ENCODE data around the gene PRPSAP1. TPM values are rescaled to one million over a fixed set of nuclear protein-coding genes. Genes with fewer than 3 reads are reported as not detected.

PRPSAP1 gene
- total and polyA plus RNA-seq, 2 experiments from 2014 or later, result 59.5 to 80.4 TPM

GRCh38 chr17:76384987-76385891, 31.5 kb upstream of the PRPSAP1 start:
- DNase-seq (ENCODE audit: low read depth in 1 of 2, low spot score in 1 of 2), result peak; percentile 54 to 66
- Histone ChIP-seq H3K4me3 (peak overlapping the region; percentile 39), H3K4me1 (ENCODE audit: low read depth) (peaks cover 3% of the 10 kb centered on the region), H3K27me3 (peaks cover 13% of the 10 kb centered on the region), H3K36me3 (no peaks in the 10 kb centered on the region), H3K9me3 (ENCODE audit: low read depth) (no peaks in the 10 kb centered on the region), H3K27ac (no peak overlapping the region)
- TF ChIP-seq CTCF (IDR thresholded peaks at IDR 0.05; ENCODE audit: low read depth, low read length), result no peak

GRCh38 chr17:76384222-76384986, 30.7 kb upstream of the PRPSAP1 start, which contains the start of gene SPHK1:
TSS of gene SPHK1 (plus strand) at chr17:76384609. CDS start at chr17:76385645, 1,036 bp downstream.
- H3K27ac ChIP-seq, result peak within 1 kb of the TSS; percentile 54
- peak within 1 kb of the TSS; percentile 39 for H3K4me3 ChIP-seq
- no peak for TF ChIP-seq CTCF (IDR thresholded peaks at IDR 0.05; ENCODE audit: low read depth, low read length)
- peak; percentile 87 to 93 for DNase-seq (ENCODE audit: low read depth in 1 of 2, low spot score in 1 of 2)
- no peaks in the 10 kb centered on the region for H3K9me3 ChIP-seq (ENCODE audit: low read depth)
- H3K27me3 ChIP-seq, result peaks cover 13% of the 10 kb centered on the region
- no peaks in the 10 kb centered on the region for H3K36me3 ChIP-seq
- H3K4me1 ChIP-seq (ENCODE audit: low read depth), result peaks cover 3% of the 10 kb centered on the region

DNA sequence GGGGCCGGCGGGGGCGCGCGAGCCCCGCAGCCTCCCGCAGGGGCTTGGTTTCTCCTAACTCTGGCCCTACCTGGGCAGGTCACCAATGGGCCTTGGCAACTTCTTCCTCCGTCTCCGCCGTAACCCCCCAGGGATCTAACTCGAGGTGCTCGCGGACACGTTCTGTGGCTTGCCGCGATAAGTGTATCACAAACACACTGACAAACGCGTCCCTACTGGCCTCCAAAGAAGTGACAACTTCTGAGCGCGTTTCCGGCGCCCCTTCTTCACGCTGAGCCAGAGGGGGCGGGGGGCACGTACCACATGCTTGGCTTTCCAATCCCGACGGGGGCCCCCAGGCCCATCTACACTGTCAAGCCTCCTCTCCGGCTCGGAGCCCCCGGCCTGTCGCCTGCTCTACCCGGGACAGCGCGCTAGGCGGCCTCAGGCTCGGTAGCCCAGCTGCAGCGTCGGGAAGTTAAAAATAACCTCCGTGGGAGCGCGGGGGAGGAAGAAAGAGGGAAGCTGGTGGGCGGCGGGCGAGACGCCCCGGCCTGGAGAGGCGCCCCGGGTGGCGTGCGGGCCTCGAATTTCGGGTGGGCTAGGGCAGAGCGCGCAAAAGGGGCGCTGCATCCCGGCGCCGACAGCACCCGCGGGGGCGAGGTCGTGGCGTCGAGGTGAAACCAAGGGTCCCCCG, 30.0 kb upstream of the PRPSAP1 start:
- Histone ChIP-seq H3K27me3 (peaks cover 13% of the 10 kb centered on the region), H3K4me1 (ENCODE audit: low read depth) (peaks cover 3% of the 10 kb centered on the region)

DNA sequence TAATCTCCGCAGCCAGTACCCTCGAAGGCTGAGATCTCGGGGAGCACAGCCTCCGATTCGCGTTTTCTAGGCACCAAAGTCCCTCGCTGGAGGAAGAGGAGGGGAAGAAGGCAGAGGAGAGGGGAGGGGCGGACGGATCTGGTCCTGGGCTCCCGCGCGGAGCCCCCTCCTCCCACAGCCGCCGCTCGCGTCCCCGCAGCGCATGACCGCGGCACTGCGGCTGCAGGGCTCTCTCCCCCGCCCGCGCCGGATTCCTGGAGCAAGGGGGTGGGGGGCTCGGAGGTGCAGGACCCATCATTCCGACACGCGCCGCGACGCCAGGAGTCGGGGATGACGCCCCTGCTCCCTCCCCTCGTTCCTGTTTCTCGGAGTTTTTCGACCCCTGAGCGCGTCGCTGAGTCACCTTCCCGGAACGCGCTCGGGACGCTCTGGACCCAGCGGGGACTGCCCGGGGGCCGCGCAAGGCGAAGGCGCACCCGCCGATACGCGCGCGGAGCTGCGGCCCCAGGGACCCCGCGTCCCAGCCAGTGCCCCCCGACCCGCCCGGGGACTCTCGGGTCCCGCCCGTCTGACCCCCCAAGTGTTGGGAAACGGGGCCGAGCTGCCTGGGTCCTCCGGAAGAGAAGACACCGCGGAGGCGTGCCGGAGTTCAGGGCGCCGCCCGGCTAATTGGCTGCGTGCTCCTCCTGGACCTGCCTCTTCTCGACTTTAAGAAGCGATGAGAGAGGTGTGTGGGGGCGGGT, 29.3 kb upstream of the PRPSAP1 start:
- H3K27ac ChIP-seq, result peak overlapping the region; percentile 54
- peaks cover 3% of the 10 kb centered on the region for H3K4me1 ChIP-seq (ENCODE audit: low read depth)
- DNase-seq (ENCODE audit: low read depth in 1 of 2, low spot score in 1 of 2), result peak; percentile 63 to 75
- H3K36me3 ChIP-seq, result no peaks in the 10 kb centered on the region
- H3K9me3 ChIP-seq (ENCODE audit: low read depth), result no peaks in the 10 kb centered on the region
- H3K27me3 ChIP-seq, result peaks cover 13% of the 10 kb centered on the region
- peak overlapping the region; percentile 39 for H3K4me3 ChIP-seq
- TF ChIP-seq CTCF (IDR thresholded peaks at IDR 0.05; ENCODE audit: low read depth, low read length), result no peak

More for the DNA sequence above, 30.0 kb upstream of the PRPSAP1 start:
- TF ChIP-seq CTCF (IDR thresholded peaks at IDR 0.05; ENCODE audit: low read depth, low read length), result peak; percentile 35
- peak; percentile 65 to 81 for DNase-seq (ENCODE audit: low read depth in 1 of 2, low spot score in 1 of 2)
- Histone ChIP-seq H3K9me3 (ENCODE audit: low read depth) (no peaks in the 10 kb centered on the region), H3K4me3 (peak overlapping the region; percentile 39), H3K27ac (peak overlapping the region; percentile 54), H3K36me3 (no peaks in the 10 kb centered on the region)
